HCT116 (cell line): ENCODE results near the gene PRRT4.

Source experiments
- CTCF ChIP-seq, 3 experiments: fragments of 200-600 bp in 1 of 3; sonication (generic) in 1 of 3; IDR thresholded peaks in 2 of 3; conservative IDR thresholded peaks in 1 of 3; 2 replicates each; pipeline ENCODE4 v1.5.1; 2012 to 2017; ENCODE audit warnings: low read depth in 2 of 3, low read length in 2 of 3, antibody characterized with exemption in 1 of 3, borderline replicate concordance in 1 of 3, control low read depth in 1 of 3, mild to moderate bottlenecking in 1 of 3, mixed read lengths in 1 of 3, mixed run types in 1 of 3, moderate library complexity in 1 of 3; ENCODE audit not compliant: insufficient read depth in 1 of 3
- JUND ChIP-seq: IDR thresholded peaks from 2 replicates; pipeline ENCODE4 v1.6.1; 2012
- MAX ChIP-seq: IDR thresholded peaks from 2 replicates; pipeline ENCODE4 v1.6.1; 2012
- POLR2A ChIP-seq: IDR thresholded peaks from 2 replicates; pipeline ENCODE4 v1.7.0; 2011; ENCODE audit warnings: borderline replicate concordance; ENCODE audit not compliant: insufficient read depth, insufficient read length; ENCODE audit errors: extremely low read depth
- POLR2AphosphoS5 ChIP-seq: IDR thresholded peaks from 2 replicates; pipeline ENCODE4 v1.6.1; 2011; ENCODE audit warnings: mild to moderate bottlenecking, low read depth, low read length, moderate library complexity
- ZBTB33 ChIP-seq: IDR thresholded peaks from 2 replicates; pipeline ENCODE4 v1.6.1; 2011; ENCODE audit warnings: mild to moderate bottlenecking, low read length, moderate library complexity; ENCODE audit not compliant: insufficient replicate concordance; ENCODE audit errors: extremely low read depth

- no peak for TF ChIP-seq CTCF (IDR thresholded peaks at IDR 0.05 in 2 of 3, conservative IDR thresholded peaks at IDR 0.05 in 1 of 3; ENCODE audit: borderline replicate concordance in 1 of 3, insufficient read depth in 1 of 3, low read depth in 2 of 3, low read length in 2 of 3)
- no peak for TF ChIP-seq ZBTB33
- TF ChIP-seq MAX = no peak
- no peak for TF ChIP-seq POLR2A
- TF ChIP-seq JUND = no peak
- no peak for TF ChIP-seq POLR2AphosphoS5
Observed at GRCh38 chr7:128309124-128309523, 52.4 kb downstream of the PRRT4 start.
